GM23248 (cell line): ENCODE results near the gene SLC36A4. TPM values are rescaled to one million over a fixed set of nuclear protein-coding genes. Genes with fewer than 3 reads are reported as not detected.

ENCODE experiments used
- DNase-seq: peaks from one replicate; pipeline ENCODE4 v3.0.0-alpha.2; 2015
- H2AFZ ChIP-seq: fragments of 200-600 bp; sonication (generic); 2 replicates; pipeline ENCODE4 v1.6.1; 2016; ENCODE audit warnings: antibody characterized with exemption
- H3F3A ChIP-seq: fragments of 200-600 bp; sonication (generic); 2 replicates; pipeline ENCODE4 v1.6.1; 2016; ENCODE audit warnings: mild to moderate bottlenecking, antibody characterized with exemption, mixed run types; ENCODE audit not compliant: insufficient read depth
- H3K27ac ChIP-seq: fragments of 200-600 bp; sonication (generic); 2 replicates; pipeline ENCODE4 v1.5.1; 2016; ENCODE audit warnings: mild to moderate bottlenecking
- H3K27me3 ChIP-seq: fragments of 200-600 bp; sonication (generic); replicated peaks from 2 replicates; pipeline ENCODE4 v1.6.1; 2016; ENCODE audit warnings: mild to moderate bottlenecking; ENCODE audit not compliant: insufficient read depth
- H3K36me3 ChIP-seq: fragments of 200-600 bp; sonication (generic); 2 replicates; pipeline ENCODE4 v1.6.1; 2016; ENCODE audit warnings: low read depth, mild to moderate bottlenecking
- H3K4me1 ChIP-seq: fragments of 200-600 bp; sonication (generic); 2 replicates; pipeline ENCODE4 v1.6.1; 2016; ENCODE audit warnings: mild to moderate bottlenecking; ENCODE audit not compliant: insufficient read depth
- H3K4me2 ChIP-seq: fragments of 200-600 bp; sonication (generic); one replicate; pipeline ENCODE4 v1.6.1; 2016; ENCODE audit warnings: mild to moderate bottlenecking; ENCODE audit not compliant: unreplicated experiment
- H3K4me3 ChIP-seq: fragments of 200-600 bp; sonication (generic); 2 replicates; pipeline ENCODE4 v1.5.1; 2016; ENCODE audit warnings: mild to moderate bottlenecking
- H3K79me2 ChIP-seq: fragments of 200-600 bp; sonication (generic); 2 replicates; pipeline ENCODE4 v1.6.1; 2016; ENCODE audit warnings: mild to moderate bottlenecking; ENCODE audit not compliant: insufficient read depth
- H3K9ac ChIP-seq: fragments of 200-600 bp; sonication (generic); 2 replicates; pipeline ENCODE4 v1.6.1; 2016; ENCODE audit warnings: mild to moderate bottlenecking
- H3K9me2 ChIP-seq: fragments of 200-600 bp; sonication (generic); 2 replicates; pipeline ENCODE4 v1.6.1; 2016; ENCODE audit warnings: mixed run types, mild to moderate bottlenecking, moderate library complexity; ENCODE audit not compliant: insufficient read depth
- H3K9me3 ChIP-seq: fragments of 200-600 bp; sonication (generic); one replicate; pipeline ENCODE4 v1.6.1; 2017; ENCODE audit warnings: low read depth
- H4K20me1 ChIP-seq: fragments of 200-600 bp; sonication (generic); 2 replicates; pipeline ENCODE4 v1.6.0; 2016; ENCODE audit not compliant: insufficient read depth
- EZH2 ChIP-seq: fragments of 200-600 bp; sonication (generic); IDR thresholded peaks from 2 replicates; pipeline ENCODE4 v1.6.1; 2018; ENCODE audit warnings: antibody characterized with exemption, mild to moderate bottlenecking; ENCODE audit not compliant: insufficient read depth, poor library complexity, severe bottlenecking
- EZH2phosphoT487 ChIP-seq: fragments of 200-600 bp; sonication (generic); IDR thresholded peaks from 2 replicates; pipeline ENCODE4 v1.6.1; 2018; ENCODE audit warnings: antibody characterized with exemption, moderate library complexity, mild to moderate bottlenecking, low read depth; ENCODE audit not compliant: insufficient read depth
- WGBS, 2 experiments: methylation state at CpG; one replicate each; pipeline ENCODE4 v1.1.6; 2015 to 2017; ENCODE audit warnings: low lambda C conversion rate in 2 of 2, low coverage in 1 of 2; ENCODE audit errors: missing lambda C conversion rate in 2 of 2; 5-methylcytosine and 5-hydroxymethylcytosine counted together
- in situ Hi-C: fragments of 300-500 bp; cut with MboI; formaldehyde crosslinking; loops from 2 replicates; pipeline ENCODE4 v1.15.0; 2020
- polyA plus RNA-seq: library from polyadenylated mRNA; unstranded; fragments of >200 nt; fragmentation: Nextera tagmentation; extraction: Ambion mirVana; gene quantifications from 2 replicates; pipeline ENCODE4 v1.2.1, GENCODE V29; 2016
- total RNA-seq: library from RNA; depleted of rRNA; stranded (reverse); fragments of >200 nt; shearing (Covaris generic); gene quantifications from 2 replicates; pipeline ENCODE4 v1.2.3, GENCODE V29; 2014

SLC36A4 gene
- total and polyA plus RNA-seq, 2 experiments from 2014 or later, result 4.4 to 18.1 TPM

DNA sequence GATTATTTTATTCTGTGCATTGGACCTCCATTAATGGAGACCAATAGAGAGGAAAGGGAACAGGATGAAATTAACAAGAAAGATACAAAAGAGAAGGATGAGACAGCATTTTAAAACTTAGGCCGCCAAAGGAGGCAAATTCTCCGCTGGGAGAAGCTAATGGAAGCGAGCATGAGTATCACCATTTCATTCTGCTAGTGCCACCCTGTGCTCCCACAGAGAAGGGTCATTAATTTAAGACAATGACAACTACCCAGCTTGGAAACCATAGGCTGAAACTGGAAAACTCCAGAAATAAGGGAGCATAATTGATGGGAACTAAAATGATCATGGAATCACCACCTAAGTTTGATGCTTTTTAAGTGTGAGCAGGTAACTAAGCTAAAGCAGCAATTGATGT lies 69.2 kb downstream of the SLC36A4 start:
- Histone ChIP-seq H3F3A (no peaks in the 10 kb centered on the region), H2AFZ (no peak overlapping the region), H4K20me1 (no peaks in the 10 kb centered on the region), H3K9me3 (no peaks in the 10 kb centered on the region), H3K4me1 (no peaks in the 10 kb centered on the region), H3K27ac (no peak overlapping the region), H3K27me3 (peaks cover 8% of the 10 kb centered on the region; the same call in 1 of the 2 replicates), H3K79me2 (no peaks in the 10 kb centered on the region), H3K36me3 (no peaks in the 10 kb centered on the region), H3K4me2 (no peak overlapping the region), H3K9ac (no peak overlapping the region), H3K9me2 (no peaks in the 10 kb centered on the region), H3K4me3 (no peak overlapping the region)
- TF ChIP-seq EZH2phosphoT487 (no peak), EZH2 (no peak)
- in situ Hi-C loops, result no loop called here
- no peak for DNase-seq
- 69 to 75% methylated on average over 3 of the region's 3 CpGs for WGBS, 2 experiments

DNA sequence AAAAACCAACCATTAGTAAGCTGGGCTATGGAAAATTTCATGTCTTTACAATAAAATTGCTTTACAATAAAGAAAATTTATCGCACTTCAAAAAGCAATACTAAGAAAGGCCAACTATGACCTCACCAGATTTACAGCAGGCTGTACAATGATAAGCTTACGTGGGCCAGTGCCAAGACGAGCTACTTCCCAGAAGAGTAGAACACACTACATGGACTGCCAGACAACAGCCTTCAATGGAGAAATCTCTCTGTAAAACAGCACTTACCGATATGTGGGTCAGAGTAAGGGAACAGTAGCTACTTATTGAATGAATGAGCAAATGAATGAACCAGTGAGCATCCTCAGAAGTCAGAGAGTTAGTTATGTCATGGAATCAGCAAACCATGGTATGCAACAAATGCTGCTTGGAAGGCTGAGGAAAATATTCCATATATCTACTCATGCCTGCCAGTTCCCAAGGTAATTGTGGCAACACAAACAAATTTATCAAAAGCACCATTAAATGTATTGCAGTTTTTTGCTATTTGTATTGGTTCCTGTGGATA lies 74.4 kb downstream of the SLC36A4 start:
- 38 to 43% methylated on average over 4 of the region's 4 CpGs for WGBS, 2 experiments
- Histone ChIP-seq H3K4me1 (no peaks in the 10 kb centered on the region), H4K20me1 (no peaks in the 10 kb centered on the region), H3K9ac (no peak overlapping the region), H3K9me2 (no peaks in the 10 kb centered on the region), H3F3A (no peaks in the 10 kb centered on the region), H3K79me2 (no peaks in the 10 kb centered on the region), H3K27me3 (peaks cover 14% of the 10 kb centered on the region), H2AFZ (no peak overlapping the region), H3K4me2 (no peak overlapping the region), H3K9me3 (no peaks in the 10 kb centered on the region), H3K4me3 (no peak overlapping the region), H3K27ac (no peak overlapping the region), H3K36me3 (no peaks in the 10 kb centered on the region)
- DNase-seq, result peak; percentile 7
- TF ChIP-seq EZH2 (no peak), EZH2phosphoT487 (no peak)
- in situ Hi-C loops, result no loop called here

DNA sequence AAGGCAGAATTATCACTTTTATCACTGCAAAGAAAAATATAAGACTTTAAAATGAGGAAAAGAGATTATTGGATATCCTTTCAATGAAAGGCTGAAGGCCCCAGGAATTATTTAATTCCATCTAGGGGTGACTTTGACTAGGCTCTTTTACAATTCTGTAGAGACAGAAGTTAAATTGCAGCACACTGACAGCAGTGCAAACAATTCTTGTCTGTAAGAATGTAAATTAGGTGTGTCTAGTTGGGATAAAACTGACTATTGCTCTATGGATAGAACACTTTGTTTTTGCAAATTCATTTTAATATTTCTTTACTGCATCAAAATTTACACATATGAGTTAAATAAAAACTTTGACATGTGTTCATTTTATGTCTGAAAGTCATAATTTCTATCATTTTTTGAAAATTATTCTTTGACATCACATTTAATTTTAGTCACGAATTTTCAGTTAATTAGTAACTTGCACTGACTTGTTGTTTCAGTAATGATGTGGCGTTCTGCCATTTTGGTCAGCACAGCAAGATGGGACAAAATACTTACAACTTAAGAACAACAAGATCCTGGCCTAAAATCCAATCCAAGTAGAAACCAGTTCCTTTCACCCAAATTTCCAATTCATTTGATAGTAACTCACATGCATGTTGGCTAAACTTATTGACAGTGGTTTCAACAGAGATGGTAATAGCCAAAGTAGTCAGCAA lies 75.1 kb downstream of the SLC36A4 start:
- H4K20me1 ChIP-seq, result no peaks in the 10 kb centered on the region
- no peak overlapping the region for H3K27ac ChIP-seq
- no peak for DNase-seq
- no peaks in the 10 kb centered on the region for H3K79me2 ChIP-seq
- no peaks in the 10 kb centered on the region for H3K4me1 ChIP-seq
- 24 to 25% methylated on average over 2 of the region's 2 CpGs for WGBS, 2 experiments
- H3K9me2 ChIP-seq, result no peaks in the 10 kb centered on the region
- TF ChIP-seq EZH2, result no peak
- H3K9me3 ChIP-seq, result no peaks in the 10 kb centered on the region
- H3K27me3 ChIP-seq, result peaks cover 15% of the 10 kb centered on the region
- no peak overlapping the region for H3K4me3 ChIP-seq
- H3F3A ChIP-seq, result no peaks in the 10 kb centered on the region
- H3K4me2 ChIP-seq, result no peak overlapping the region
- in situ Hi-C loops, result no loop called here
- H3K9ac ChIP-seq, result no peak overlapping the region
- no peaks in the 10 kb centered on the region for H3K36me3 ChIP-seq
- H2AFZ ChIP-seq, result no peak overlapping the region

DNA sequence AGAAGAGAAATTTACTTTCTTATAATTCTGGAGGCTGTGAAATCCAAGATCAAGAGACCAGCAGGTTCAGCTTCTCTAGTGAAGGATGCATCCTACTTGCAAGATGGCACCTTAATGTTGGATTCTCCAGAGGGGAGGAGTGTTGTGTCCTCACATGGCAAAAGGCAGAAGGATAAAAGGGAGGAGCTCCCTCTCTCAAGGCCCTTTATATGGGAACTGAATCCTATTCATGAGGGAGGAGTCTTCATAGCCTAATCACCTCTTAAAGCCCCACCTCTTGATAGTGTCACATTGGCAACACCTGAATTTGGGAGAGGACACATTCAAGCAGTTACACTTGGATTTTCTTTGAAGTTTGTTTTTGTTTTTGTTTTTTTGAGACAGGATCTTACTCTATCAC lies 79.5 kb downstream of the SLC36A4 start:
- DNase-seq, result no peak
- in situ Hi-C loops, result no loop called here
- Histone ChIP-seq H3K9me2 (no peaks in the 10 kb centered on the region), H3F3A (no peaks in the 10 kb centered on the region), H3K4me2 (no peak overlapping the region), H4K20me1 (no peaks in the 10 kb centered on the region), H3K27me3 (peaks cover 20% of the 10 kb centered on the region; the same call in 1 of the 2 replicates), H3K4me1 (no peaks in the 10 kb centered on the region), H3K27ac (no peak overlapping the region), H2AFZ (no peak overlapping the region), H3K36me3 (no peaks in the 10 kb centered on the region), H3K79me2 (no peaks in the 10 kb centered on the region), H3K4me3 (no peak overlapping the region), H3K9me3 (no peaks in the 10 kb centered on the region), H3K9ac (no peak overlapping the region)
- TF ChIP-seq EZH2 (no peak), EZH2phosphoT487 (no peak)
